ENCODE measurements around the gene ENOX1. TPM values are rescaled to one million over a fixed set of nuclear protein-coding genes. Genes with fewer than 3 reads are reported as not detected.

Gene ENOX1
- total RNA-seq, 1 donor from 2014 or later: 0.79 TPM

DNA sequence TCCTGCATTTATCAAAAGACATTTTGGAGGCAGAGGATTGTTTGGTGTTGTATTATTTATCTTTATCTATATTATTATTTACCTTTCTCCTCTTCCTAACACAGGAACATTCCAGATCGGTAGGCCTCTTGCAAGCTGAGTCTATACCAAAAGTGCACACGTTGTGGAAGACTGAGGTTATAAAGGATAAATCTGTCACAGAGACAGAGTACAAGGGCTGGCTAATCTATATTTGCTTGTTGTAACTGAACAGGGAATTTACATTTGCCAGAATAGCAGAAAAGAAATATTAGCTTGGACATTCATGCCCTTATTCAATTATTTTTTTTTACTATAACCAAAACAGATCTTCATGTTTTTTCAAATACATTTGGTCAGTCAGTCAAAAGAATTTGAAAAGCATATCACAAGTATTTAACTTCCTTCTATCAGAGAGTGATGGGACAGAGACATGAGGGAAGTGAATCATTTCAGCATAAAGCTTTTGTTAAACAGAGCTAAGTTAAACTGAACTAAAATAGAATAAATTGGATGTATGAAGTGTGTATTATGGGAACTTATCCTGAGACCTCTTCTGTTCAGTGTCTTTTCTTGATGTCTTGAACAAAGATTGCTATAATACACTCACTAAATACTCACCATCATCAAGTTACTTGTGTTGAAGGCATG, 410.8 kb downstream of the ENOX1 start:
- Histone ChIP-seq H3K36me3 (ENCODE audit: control insufficient read depth, insufficient read depth, low read length) (no peaks in the 10 kb centered on the region), H3K27me3 (ENCODE audit: control insufficient read depth, insufficient read depth, low read length) (no peaks in the 10 kb centered on the region), H3K4me3 (ENCODE audit: low read depth, low read length) (no peak overlapping the region)
- TF ChIP-seq CTCF (IDR thresholded peaks at IDR 0.05; ENCODE audit: insufficient read depth, low read length, severe bottlenecking): no peak
- no peak for DNase-seq (ENCODE audit: low read depth)
- FAIRE-seq: no peak

- no peaks in the 10 kb centered on the region for H3K27me3 ChIP-seq (ENCODE audit: control insufficient read depth, insufficient read depth, low read length)
- no peak overlapping the region for H3K4me3 ChIP-seq (ENCODE audit: low read depth, low read length)
- FAIRE-seq (no peak), DNase-seq (ENCODE audit: low read depth) (no peak)
- no peak for TF ChIP-seq CTCF (IDR thresholded peaks at IDR 0.05; ENCODE audit: insufficient read depth, low read length, severe bottlenecking)
- no peaks in the 10 kb centered on the region for H3K36me3 ChIP-seq (ENCODE audit: control insufficient read depth, insufficient read depth, low read length)
Measured at GRCh38 chr13:43374621-43375020, 412.2 kb downstream of the ENOX1 start.

GRCh38 chr13:43373400-43373799, 413.4 kb downstream of the ENOX1 start:
- no peaks in the 10 kb centered on the region for H3K27me3 ChIP-seq (ENCODE audit: control insufficient read depth, insufficient read depth, low read length)
- DNase-seq (ENCODE audit: low read depth) (no peak), FAIRE-seq (no peak)
- no peaks in the 10 kb centered on the region for H3K36me3 ChIP-seq (ENCODE audit: control insufficient read depth, insufficient read depth, low read length)
- TF ChIP-seq CTCF (IDR thresholded peaks at IDR 0.05; ENCODE audit: insufficient read depth, low read length, severe bottlenecking): no peak
- H3K4me3 ChIP-seq (ENCODE audit: low read depth, low read length): no peak overlapping the region

DNA sequence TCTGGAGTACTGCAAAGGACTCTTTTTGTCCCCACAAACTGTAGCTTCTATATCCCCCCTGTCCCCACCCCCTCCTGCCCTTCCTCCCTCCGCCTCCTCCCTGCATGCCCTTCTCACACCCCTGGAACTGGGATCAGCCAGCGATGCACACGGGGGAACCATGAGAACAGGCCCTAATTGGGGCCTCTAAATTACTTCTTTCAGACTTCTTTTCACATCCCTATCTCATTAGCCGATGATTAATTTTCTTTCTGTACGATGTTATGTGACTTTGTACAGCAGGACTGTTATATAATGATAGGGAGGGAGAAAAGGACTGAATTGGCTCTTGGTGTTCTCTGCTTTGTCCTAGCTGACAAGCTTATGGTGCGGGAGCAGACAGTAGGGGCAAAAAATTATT, 415.9 kb downstream of the ENOX1 start:
- FAIRE-seq (no peak), DNase-seq (ENCODE audit: low read depth) (no peak)
- TF ChIP-seq CTCF (IDR thresholded peaks at IDR 0.05; ENCODE audit: insufficient read depth, low read length, severe bottlenecking): no peak
- no peak overlapping the region for H3K4me3 ChIP-seq (ENCODE audit: low read depth, low read length)
- no peaks in the 10 kb centered on the region for H3K27me3 ChIP-seq (ENCODE audit: control insufficient read depth, insufficient read depth, low read length)
- H3K36me3 ChIP-seq (ENCODE audit: control insufficient read depth, insufficient read depth, low read length): no peaks in the 10 kb centered on the region

- TF ChIP-seq CTCF (IDR thresholded peaks at IDR 0.05; ENCODE audit: insufficient read depth, low read length, severe bottlenecking): no peak
- H3K4me3 ChIP-seq (ENCODE audit: low read depth, low read length): no peak overlapping the region
- no peaks in the 10 kb centered on the region for H3K36me3 ChIP-seq (ENCODE audit: control insufficient read depth, insufficient read depth, low read length)
- H3K27me3 ChIP-seq (ENCODE audit: control insufficient read depth, insufficient read depth, low read length): no peaks in the 10 kb centered on the region
- FAIRE-seq (no peak), DNase-seq (ENCODE audit: low read depth) (no peak)
Measured at GRCh38 chr13:43369319-43369718, 417.5 kb downstream of the ENOX1 start.

DNA sequence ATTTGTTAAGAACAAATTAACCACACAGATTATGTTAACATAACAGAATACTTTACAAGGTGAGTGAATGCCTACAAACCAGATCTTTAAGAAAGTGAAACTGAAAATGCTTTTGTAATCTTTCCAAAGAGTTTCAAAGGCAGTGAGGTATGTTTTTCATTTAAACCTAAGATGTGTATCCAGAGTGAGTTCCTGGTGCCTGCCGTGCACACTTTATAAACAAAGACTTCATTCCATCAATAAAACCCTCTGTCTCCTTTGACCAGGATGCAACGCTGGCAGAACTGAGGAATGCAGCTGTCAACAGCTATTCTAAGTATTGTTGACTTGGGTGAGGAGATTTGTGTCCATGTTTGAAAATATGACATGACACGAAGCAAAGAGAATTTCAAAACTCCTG, 418.8 kb downstream of the ENOX1 start:
- H3K4me3 ChIP-seq (ENCODE audit: low read depth, low read length): no peak overlapping the region

More for the DNA sequence above, 418.8 kb downstream of the ENOX1 start:
- no peak for TF ChIP-seq CTCF (IDR thresholded peaks at IDR 0.05; ENCODE audit: insufficient read depth, low read length, severe bottlenecking)
- Histone ChIP-seq H3K27me3 (ENCODE audit: control insufficient read depth, insufficient read depth, low read length) (no peaks in the 10 kb centered on the region), H3K36me3 (ENCODE audit: control insufficient read depth, insufficient read depth, low read length) (no peaks in the 10 kb centered on the region)
- DNase-seq (ENCODE audit: low read depth): no peak
- no peak for FAIRE-seq

Measured in bronchial epithelial cell (primary cell).